Daoy (cell line): ENCODE results near the gene PPP2R2B. TPM values are rescaled to one million over a fixed set of nuclear protein-coding genes. Genes with fewer than 3 reads are reported as not detected.
A peak's percentile ranks its signal among the peaks of the same experiment; 100 is the strongest.

Experiments
- DNase-seq: peaks from one replicate; pipeline ENCODE4 v3.0.0-alpha.2; 2015; ENCODE audit warnings: low read depth
- total RNA-seq: library from RNA; depleted of rRNA; stranded (reverse); fragments of >200 nt; shearing (Covaris generic); gene quantifications from 2 replicates; pipeline ENCODE4 v1.2.3, GENCODE V29; 2014

PPP2R2B gene
- total RNA-seq, 1 experiment from 2014 or later: 5.0 TPM

DNA sequence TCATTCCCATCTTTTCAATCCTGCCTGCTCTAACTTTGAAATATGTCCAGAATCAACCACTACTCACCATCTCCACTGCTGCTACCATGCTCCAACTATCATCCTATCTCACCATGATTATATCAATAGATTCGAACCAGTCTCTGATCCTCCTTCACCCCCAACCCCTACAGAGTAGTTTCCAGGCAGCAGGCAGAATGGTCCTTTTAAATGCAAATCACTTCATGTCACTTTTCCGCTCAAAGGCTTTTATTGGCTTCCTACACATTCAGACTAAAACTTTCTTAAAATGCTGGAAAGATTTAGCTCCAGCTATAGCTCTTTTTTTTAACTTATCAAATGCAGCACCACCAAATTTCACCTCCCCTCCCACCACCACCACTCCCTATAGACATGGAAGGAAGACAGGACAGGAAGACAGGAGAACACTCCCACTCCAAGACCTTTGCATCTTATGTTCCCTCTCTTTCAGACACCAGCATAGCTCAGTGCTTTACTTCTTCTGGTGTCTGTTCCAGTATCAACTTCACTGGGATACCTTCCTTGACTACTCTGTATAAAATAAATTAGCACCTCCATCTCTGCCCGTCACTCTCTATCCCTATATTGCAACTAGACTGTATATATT lies 9.9 kb upstream of the PPP2R2B start:
- no peak for DNase-seq

DNA sequence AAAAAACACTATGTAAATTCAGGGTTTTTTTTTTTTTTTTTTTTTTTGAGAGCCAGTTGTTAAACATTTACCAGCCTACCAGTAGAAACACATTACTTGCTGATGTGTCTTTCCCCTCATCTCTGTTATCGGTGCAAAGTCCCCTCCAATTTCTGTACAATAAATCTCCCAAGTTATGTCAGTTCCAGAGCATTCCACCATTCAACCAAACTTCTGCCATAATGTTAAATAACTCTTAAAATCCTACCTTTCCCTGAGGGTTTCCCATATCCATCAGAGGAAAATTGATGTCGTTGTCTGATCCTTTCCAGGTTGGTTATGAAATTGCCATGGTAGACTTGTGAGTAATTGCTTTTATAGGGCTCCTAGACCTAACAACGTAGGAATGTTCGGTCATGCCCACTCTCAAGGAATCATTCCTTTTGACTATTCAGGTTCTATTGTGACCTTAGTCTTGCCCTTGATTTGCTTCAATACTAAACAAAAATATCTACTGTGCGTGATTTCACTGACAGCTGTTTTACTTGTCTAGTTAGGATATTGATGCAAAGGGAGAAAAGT lies 5.6 kb upstream of the PPP2R2B start:
- DNase-seq: no peak

- no peak for DNase-seq
Measured at GRCh38 chr5:146883511-146883910, 5.0 kb upstream of the PPP2R2B start.

- DNase-seq: no peak
Measured at GRCh38 chr5:146880966-146881365, 2.4 kb upstream of the PPP2R2B start.

- peak; percentile 49 for DNase-seq
Measured at GRCh38 chr5:146877783-146878475, 628 bp downstream of the PPP2R2B start.

GRCh38 chr5:146877178-146877681 lies 1.3 kb downstream of the PPP2R2B start:
- DNase-seq: peak; percentile 11

- peak; percentile 46 for DNase-seq
Measured at GRCh38 chr5:146873186-146873917, 5.2 kb downstream of the PPP2R2B start.

GRCh38 chr5:146872188-146872587 lies 6.4 kb downstream of the PPP2R2B start:
- no peak for DNase-seq

DNA sequence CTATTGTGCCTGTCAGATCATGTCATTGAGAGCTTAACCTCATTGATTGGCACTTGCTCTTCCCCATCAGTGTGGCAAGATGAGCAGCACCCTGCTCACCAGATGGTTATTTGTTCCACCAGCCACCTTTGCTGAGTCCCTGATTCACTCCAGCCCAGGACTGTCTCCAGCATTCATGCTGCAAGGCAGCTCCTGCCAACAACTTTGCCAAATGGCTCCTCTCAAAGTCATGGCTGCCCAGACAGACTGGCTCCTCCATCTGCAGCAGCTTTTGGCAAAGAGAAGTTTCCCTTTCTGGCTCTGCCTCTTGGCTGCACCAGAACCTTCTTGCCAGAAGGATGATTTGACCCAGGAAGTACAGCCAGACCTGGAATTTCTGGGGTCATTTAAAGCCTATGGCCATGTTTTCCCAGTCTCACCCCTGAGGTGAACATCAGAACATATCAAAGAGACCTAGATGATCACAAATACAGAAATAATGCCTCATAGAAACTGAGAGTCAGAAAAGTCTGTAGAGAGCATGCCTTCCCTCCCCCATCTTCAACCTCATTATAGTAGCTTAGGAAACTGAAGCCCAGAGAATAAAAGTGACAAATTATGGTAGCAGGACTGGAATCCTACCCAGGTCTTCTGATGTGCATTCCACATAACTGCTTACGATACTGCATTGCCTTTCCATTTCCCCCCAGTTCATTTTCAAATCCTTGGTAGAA lies 10.4 kb downstream of the PPP2R2B start:
- no peak for DNase-seq

GRCh38 chr5:146866263-146866662 lies 12.3 kb downstream of the PPP2R2B start:
- no peak for DNase-seq

GRCh38 chr5:146862641-146863040 lies 15.9 kb downstream of the PPP2R2B start:
- DNase-seq: no peak

DNA sequence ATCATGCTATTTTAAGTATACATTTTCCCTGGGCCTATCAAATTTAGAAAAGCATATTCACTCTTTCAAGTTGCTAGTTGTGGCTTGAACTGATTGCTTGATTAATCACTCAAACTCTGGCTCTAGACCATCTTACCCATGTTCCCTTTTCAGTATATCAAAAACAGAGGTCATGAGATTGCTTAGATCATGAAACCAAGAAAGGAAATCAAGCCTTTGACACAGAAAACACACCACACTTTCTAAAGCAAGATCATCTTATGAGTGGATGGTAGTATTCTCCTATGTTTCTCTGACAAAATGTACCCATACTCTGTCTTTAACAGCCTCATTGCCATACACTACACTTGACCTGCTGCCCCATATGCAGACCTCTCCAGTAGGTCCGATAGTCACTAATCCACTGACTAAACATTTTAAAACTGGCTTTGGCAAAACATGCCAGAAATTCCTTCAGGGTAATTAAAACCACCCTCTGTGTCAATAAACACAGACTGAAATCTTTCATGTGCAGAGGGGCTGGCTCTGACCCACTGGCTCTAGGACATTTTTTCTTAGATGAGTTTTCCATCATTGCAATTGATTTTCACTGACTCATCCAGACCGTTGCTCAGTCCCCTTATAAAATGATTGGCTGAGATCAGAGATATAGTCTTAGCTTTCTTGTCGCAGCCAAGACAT lies 18.2 kb downstream of the PPP2R2B start:
- peak; percentile 62 for DNase-seq

GRCh38 chr5:146852089-146852488 lies 26.5 kb downstream of the PPP2R2B start:
- DNase-seq: no peak

- DNase-seq: no peak
Measured at GRCh38 chr5:146851133-146851532, 27.4 kb downstream of the PPP2R2B start.

DNA sequence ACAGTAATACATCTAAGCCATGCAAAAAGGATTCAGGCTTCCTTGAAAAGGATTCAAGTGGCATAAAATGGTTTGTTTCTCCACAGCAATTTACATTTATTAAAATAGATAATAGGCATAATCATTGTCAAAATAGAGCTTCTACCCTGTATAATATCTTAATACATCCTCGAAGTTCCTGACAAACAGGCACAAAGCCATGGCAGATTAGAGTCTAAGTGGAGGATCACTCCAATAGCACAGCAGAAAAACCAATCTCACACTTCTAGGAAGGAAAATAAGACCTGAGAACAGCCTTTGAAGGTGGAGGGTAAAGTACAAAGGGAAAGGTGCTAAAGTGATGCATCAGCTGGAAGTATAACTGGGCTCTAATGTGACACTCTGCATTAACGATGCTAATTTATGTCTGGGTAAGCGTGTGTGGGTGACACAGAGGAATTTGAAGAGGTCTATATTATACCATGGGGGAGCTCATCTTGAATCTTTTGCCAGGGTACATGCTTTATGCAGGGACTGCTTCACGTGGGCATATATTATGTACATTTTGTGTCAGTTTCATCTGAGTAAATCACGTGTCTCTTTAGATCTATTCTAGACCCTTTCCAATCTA lies 28.8 kb downstream of the PPP2R2B start:
- DNase-seq: no peak

- DNase-seq: no peak
Measured at GRCh38 chr5:146848133-146848532, 30.4 kb downstream of the PPP2R2B start.

GRCh38 chr5:146840016-146840415 lies 38.5 kb downstream of the PPP2R2B start:
- no peak for DNase-seq

DNA sequence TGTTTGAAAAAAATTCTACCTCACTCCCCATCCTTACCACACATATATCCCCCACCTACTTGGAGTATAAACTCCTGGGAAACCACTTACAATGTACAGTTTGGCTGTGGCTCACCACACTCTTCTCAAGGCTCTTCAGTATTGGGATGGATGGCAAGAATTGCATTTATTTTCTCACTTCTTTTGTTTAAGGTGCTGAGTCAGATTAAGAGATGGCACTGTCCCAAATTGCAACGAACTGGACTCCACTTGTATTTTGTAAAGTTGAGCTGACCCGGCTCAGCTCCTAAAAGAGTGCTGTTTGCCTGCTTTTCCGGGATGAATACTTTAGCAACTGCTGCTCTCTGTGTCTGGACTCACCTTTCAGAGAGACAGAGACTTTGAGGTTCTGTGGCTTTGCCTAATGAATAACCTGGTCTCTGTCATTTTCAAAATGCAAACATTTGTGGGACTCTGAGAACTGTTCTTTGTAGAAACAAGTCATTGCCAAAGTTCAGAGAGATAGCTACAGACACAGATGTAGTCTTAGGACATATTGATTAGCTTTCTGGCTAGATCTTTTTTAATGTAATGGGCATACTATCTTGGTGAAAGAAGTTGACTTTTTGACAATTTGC lies 42.2 kb downstream of the PPP2R2B start:
- no peak for DNase-seq

DNA sequence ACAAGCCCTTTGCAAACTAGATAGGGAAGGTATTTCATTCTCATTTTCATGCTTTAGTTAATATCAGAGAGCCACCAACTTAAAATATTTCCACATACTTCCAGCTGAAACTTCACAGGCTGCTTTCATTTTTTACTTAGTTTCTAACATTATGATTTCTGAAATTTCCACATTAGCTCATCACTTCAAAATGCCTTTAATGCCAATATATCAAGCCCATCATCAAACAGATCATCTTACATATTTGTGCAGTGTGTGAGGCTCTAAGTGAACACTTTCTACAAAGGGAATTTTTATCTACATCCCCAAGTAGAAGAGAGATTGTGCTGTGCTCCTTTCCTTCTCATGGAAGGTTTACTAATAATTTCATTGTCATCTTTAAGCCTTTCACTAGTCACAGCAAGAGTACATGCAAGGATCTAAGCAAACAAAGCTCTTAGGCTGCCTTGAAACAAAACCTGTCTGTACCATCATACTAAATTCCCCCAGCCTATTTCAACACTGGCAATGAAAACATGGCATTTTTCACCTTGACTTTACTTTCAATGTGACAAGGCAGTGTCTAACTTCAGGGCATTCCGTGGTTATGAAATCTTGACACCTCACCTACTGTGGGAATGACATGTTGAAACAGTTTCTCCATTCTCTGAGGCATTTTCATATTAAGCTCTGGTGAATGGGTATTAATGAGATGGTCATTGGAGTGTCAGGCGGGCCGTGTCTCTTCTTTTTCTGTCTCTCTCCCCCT lies 45.4 kb downstream of the PPP2R2B start:
- DNase-seq: no peak

- DNase-seq: no peak
Measured at GRCh38 chr5:146828385-146828784, 50.2 kb downstream of the PPP2R2B start.
